Fibroblast of lung (primary cell): Measurements from ENCODE around the gene TBL1X.

Experiments used
- CTCF ChIP-seq, 2 donors: IDR thresholded peaks in 1 of 2; conservative IDR thresholded peaks in 1 of 2; 1 replicate in 1 of 2; 2 replicates in 1 of 2; pipeline ENCODE4 v1.5.1; 2011 to 2012; ENCODE audit warnings: low read length in 2 of 2, control low read depth in 1 of 2, inconsistent platforms in 1 of 2, low read depth in 1 of 2, mild to moderate bottlenecking in 1 of 2
- EZH2 ChIP-seq: IDR thresholded peaks from 2 replicates; pipeline ENCODE4 v1.5.1; 2012; ENCODE audit warnings: low read length, control low read depth, mild to moderate bottlenecking; ENCODE audit errors: missing control alignments

GRCh38 chrX:9458516-9459078 lies 6.3 kb upstream of the TBL1X start:
- TF ChIP-seq CTCF (conservative IDR thresholded peaks at IDR 0.05 in 1 of 2, IDR thresholded peaks at IDR 0.05 in 1 of 2; ENCODE audit: low read depth in 1 of 2, low read length in 2 of 2) (no peak), EZH2 (no peak)
